Sigmoid colon (tissue), 7 donors: ENCODE data around the gene PCBP3. TPM values are rescaled to one million over a fixed set of nuclear protein-coding genes. Genes with fewer than 3 reads are reported as not detected.

ENCODE experiments used
- DNase-seq: peaks from one replicate; pipeline ENCODE4 v3.0.0-alpha.2; 2019
- H3K27ac ChIP-seq, 4 donors: fragments of 200-600 bp; sonication (generic); one replicate each; pipeline ENCODE4 v1.5.1; 2016 to 2019; ENCODE audit warnings: mild to moderate bottlenecking in 1 of 4
- H3K27me3 ChIP-seq, 3 donors: fragments of 200-600 bp; sonication (generic); one replicate each; pipeline ENCODE4 v1.5.1; 2019; ENCODE audit warnings: mild to moderate bottlenecking in 1 of 3
- H3K36me3 ChIP-seq, 4 donors: fragments of 200-600 bp; sonication (generic); one replicate each; pipeline ENCODE4 v1.5.1; 2016 to 2019
- H3K4me1 ChIP-seq, 4 donors: fragments of 200-600 bp; sonication (generic); one replicate each; pipeline ENCODE4 v1.5.1; 2017 to 2019
- H3K4me3 ChIP-seq, 4 donors: fragments of 200-600 bp; sonication (generic); one replicate each; pipeline ENCODE4 v1.5.1; 2017 to 2019; ENCODE audit warnings: mild to moderate bottlenecking in 2 of 4, moderate library complexity in 1 of 4
- H3K9me3 ChIP-seq, 4 donors: fragments of 200-600 bp in 3 of 4; sonication (generic) in 3 of 4; one replicate each; pipeline versions ENCODE4 v1.5.1 to v1.6.1; 2013 to 2019
- EP300 ChIP-seq, 4 donors: sonication (generic); formaldehyde crosslinking; IDR thresholded peaks; one replicate each; pipeline ENCODE4 v1.6.1; 2017; ENCODE audit warnings: antibody characterized with exemption in 4 of 4
- POLR2A ChIP-seq, 2 donors: fragments of 450-650 bp; IDR thresholded peaks; one replicate each; pipeline ENCODE4 v1.6.1; 2016; ENCODE audit warnings: antibody characterized with exemption in 2 of 2, mild to moderate bottlenecking in 2 of 2, moderate library complexity in 2 of 2
- POLR2AphosphoS5 ChIP-seq, 4 donors: sonication (generic); formaldehyde crosslinking; IDR thresholded peaks; one replicate each; pipeline ENCODE4 v1.6.1; 2017; ENCODE audit warnings: antibody characterized with exemption in 4 of 4
- WGBS, 2 donors: extraction: QIAGEN DNeasy Blood & Tissue Kit; methylation state at CpG; one replicate each; pipeline ENCODE4 v1.1.7; 2013; 5-methylcytosine and 5-hydroxymethylcytosine counted together
- intact Hi-C: fragments of 100-400 bp; cut with DNase I; formaldehyde crosslinking; loops from one replicate; pipeline ENCODE4 v1.15.1; 2023
- polyA plus RNA-seq, 3 donors: library from polyadenylated mRNA; stranded (reverse); fragments of 200-250 nt; gene quantifications; one replicate each; pipeline ENCODE4 v1.2.3, GENCODE V29; 2013
- total RNA-seq, 4 donors: library from RNA; depleted of rRNA; stranded (reverse); fragments of >200 nt; gene quantifications; one replicate each; pipeline ENCODE4 v1.1.0, GENCODE V29; 2016
- TF ChIP-seq, protein P1 (sequence below), 4 experiments: fragments of 450-650 bp in 3 of 4; fragments of 200-600 bp in 1 of 4; IDR thresholded peaks; one replicate each; pipeline ENCODE4 v1.5.1; 2016 to 2019; ENCODE audit warnings: antibody characterized with exemption in 4 of 4, mild to moderate bottlenecking in 3 of 4, moderate library complexity in 2 of 4
- donor health status: healthy with polysubstance abuse.
- donor health status: Bipolar disorder and iron deficiency.
- donor health status: healthy.

PCBP3 gene
- total and polyA plus RNA-seq, 7 donors: 1.2 to 21.3 (median 8.2) TPM

DNA sequence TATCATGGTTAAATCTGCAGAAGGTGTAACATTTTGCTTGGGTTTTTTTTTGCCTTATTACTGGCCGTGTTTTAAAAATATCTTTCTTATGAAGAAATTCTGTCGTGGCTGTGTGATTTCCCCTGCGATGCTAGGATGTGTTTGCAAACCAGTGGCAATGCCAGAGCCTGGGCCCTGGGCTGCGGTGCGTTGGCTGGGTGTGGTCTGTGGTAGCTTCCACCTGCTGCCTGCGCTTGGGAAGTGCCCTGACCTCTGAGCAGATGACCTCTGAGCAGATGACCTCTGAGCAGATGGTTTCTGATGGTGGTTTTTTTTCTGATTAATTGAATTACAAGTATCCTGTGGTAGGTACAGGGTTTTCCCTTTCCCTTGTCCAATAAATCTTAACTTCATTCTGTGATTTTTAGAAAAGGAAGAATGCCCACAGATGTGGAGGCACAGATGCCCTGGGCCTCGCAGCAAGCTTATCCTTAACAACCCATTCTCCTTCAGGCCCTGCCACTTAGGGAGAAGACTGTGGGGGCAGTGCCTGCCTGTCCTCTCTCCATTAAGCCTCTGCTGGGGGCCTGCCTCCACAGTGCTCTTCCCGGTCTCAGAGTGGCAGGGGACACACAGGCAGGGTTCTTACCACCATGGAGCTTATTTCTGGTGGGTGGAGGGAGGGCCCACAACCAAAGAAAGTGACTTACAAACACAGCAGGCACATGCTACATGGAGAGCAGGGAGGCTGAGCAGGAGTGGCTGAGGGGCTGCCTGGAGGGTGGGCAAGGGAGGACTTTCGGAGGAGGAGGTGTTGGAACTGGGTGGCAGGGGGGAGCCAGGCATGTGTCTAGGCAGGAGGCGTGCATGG, 81.7 kb downstream of the PCBP3 start:
- TF ChIP-seq, protein P1, sequence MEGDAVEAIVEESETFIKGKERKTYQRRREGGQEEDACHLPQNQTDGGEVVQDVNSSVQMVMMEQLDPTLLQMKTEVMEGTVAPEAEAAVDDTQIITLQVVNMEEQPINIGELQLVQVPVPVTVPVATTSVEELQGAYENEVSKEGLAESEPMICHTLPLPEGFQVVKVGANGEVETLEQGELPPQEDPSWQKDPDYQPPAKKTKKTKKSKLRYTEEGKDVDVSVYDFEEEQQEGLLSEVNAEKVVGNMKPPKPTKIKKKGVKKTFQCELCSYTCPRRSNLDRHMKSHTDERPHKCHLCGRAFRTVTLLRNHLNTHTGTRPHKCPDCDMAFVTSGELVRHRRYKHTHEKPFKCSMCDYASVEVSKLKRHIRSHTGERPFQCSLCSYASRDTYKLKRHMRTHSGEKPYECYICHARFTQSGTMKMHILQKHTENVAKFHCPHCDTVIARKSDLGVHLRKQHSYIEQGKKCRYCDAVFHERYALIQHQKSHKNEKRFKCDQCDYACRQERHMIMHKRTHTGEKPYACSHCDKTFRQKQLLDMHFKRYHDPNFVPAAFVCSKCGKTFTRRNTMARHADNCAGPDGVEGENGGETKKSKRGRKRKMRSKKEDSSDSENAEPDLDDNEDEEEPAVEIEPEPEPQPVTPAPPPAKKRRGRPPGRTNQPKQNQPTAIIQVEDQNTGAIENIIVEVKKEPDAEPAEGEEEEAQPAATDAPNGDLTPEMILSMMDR (IDR thresholded peaks at IDR 0.05): no peak
- TF ChIP-seq POLR2AphosphoS5 (IDR thresholded peaks at IDR 0.05) (no peak), POLR2A (IDR thresholded peaks at IDR 0.05) (no peak), EP300 (IDR thresholded peaks at IDR 0.05) (no peak)
- H3K9me3 ChIP-seq: no peaks in the 10 kb centered on the region
- no peaks in the 10 kb centered on the region for H3K27me3 ChIP-seq
- 83 to 85% methylated on average over 10 of the region's 10 CpGs for WGBS, 2 donors
- H3K4me3 ChIP-seq: no peak overlapping the region
- no peak overlapping the region for H3K27ac ChIP-seq
- intact Hi-C loops: no loop called here
- H3K36me3 ChIP-seq: no peaks in the 10 kb centered on the region
- H3K4me1 ChIP-seq: peaks cover 0 to 11% (median 0%) of the 10 kb centered on the region in 4 donors
- no peak for DNase-seq

DNA sequence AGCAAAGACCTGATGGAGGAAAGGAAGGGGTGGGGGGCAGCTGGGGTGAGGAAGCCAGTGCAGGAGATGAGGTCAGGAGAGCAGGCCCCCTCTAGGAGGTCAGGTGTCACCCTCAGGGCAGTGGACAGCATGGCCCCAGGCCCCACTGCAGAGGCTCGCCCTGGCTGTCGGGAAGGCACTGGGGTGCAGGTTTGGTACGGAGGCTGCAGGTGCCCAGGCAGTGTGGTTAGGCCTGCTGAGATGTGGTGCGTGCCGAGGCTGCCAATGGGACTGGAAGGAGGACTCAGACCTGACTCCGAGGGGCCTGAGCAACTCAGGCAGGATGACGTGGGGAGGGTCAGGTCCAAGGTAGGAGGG, 82.3 kb downstream of the PCBP3 start:
- H3K9me3 ChIP-seq: no peaks in the 10 kb centered on the region
- H3K4me3 ChIP-seq: no peak overlapping the region
- no peak for TF ChIP-seq EP300 (IDR thresholded peaks at IDR 0.05)
- TF ChIP-seq POLR2AphosphoS5 (IDR thresholded peaks at IDR 0.05): no peak
- TF ChIP-seq, protein P1 (IDR thresholded peaks at IDR 0.05): no peak
- no peak for TF ChIP-seq POLR2A (IDR thresholded peaks at IDR 0.05)
- peaks cover 0 to 11% (median 0%) of the 10 kb centered on the region in 4 donors for H3K4me1 ChIP-seq
- H3K27me3 ChIP-seq: no peaks in the 10 kb centered on the region
- H3K36me3 ChIP-seq: no peaks in the 10 kb centered on the region
- 76 to 79% methylated on average over 7 of the region's 7 CpGs for WGBS, 2 donors
- intact Hi-C loops: no loop called here
- no peak for DNase-seq
- H3K27ac ChIP-seq: no peak overlapping the region

DNA sequence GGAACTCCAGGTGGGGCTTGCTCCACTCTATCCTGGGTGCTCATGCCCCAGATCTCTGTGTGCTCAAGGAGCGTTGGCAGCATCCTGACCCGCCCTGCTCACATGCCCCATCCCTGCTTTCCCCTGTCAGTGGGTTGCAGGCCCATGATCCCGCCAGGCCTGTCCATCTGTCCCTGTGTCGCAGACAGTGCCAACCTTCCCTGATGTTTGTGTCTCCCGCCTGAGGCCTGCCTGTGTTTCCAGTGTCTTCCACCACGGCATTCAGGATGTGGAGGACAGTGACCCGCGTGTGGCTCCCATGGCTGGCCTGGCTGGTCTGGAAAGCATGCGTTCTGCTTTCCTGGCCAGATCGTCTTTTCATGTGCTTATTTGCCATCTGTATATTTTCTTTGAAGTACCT, 82.9 kb downstream of the PCBP3 start:
- no peak for DNase-seq
- H3K27me3 ChIP-seq: no peaks in the 10 kb centered on the region
- intact Hi-C loops: no loop called here
- WGBS, 2 donors: 88% methylated on average over 10 of the region's 10 CpGs
- H3K4me3 ChIP-seq: no peak overlapping the region
- H3K9me3 ChIP-seq: no peaks in the 10 kb centered on the region
- H3K36me3 ChIP-seq: no peaks in the 10 kb centered on the region
- no peak for TF ChIP-seq POLR2A (IDR thresholded peaks at IDR 0.05)
- no peak for TF ChIP-seq POLR2AphosphoS5 (IDR thresholded peaks at IDR 0.05)
- TF ChIP-seq EP300 (IDR thresholded peaks at IDR 0.05): no peak
- TF ChIP-seq, protein P1 (IDR thresholded peaks at IDR 0.05): no peak
- H3K27ac ChIP-seq: no peak overlapping the region
- peaks cover 0 to 11% (median 0%) of the 10 kb centered on the region in 4 donors for H3K4me1 ChIP-seq

DNA sequence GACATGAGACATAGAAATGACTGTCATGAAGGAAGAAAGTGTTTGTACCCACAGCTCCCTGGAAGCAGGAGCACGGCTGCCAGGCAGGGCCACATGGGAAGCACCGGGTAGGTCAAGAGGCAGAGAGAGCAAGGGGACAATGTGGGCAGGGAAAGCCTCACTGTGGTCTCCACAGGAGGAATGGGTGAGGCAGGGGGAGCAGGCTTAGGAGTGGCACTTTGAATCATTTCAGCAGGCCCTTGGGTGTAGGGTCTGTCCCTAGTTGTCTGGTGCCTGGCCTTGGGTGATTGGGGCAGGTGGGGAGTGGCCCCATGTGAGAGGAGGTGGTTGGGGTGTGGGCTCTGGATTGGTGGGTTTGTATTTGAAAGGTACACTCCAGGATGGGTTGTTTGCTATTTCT, 83.9 kb downstream of the PCBP3 start:
- Histone ChIP-seq H3K27me3 (no peaks in the 10 kb centered on the region), H3K4me3 (no peak overlapping the region), H3K27ac (no peak overlapping the region), H3K36me3 (no peaks in the 10 kb centered on the region), H3K9me3 (no peaks in the 10 kb centered on the region), H3K4me1 (peaks cover 0 to 11% (median 0%) of the 10 kb centered on the region in 4 donors)
- WGBS, 2 donors: 81 to 85% methylated on average over 2 of the region's 2 CpGs
- TF ChIP-seq POLR2A (IDR thresholded peaks at IDR 0.05): no peak
- TF ChIP-seq, protein P1 (IDR thresholded peaks at IDR 0.05): no peak
- TF ChIP-seq POLR2AphosphoS5 (IDR thresholded peaks at IDR 0.05): no peak
- no peak for TF ChIP-seq EP300 (IDR thresholded peaks at IDR 0.05)
- intact Hi-C loops: no loop called here
- no peak for DNase-seq
